OCI-LY1 (cell line): ENCODE measurements around the gene TRABD2A.

Experiments
- CTCF ChIP-seq: fragments of 200-600 bp; sonication (generic), shearing (Covaris generic); IDR thresholded peaks from 2 replicates; pipeline ENCODE4 v1.5.1; 2017; ENCODE audit warnings: mild to moderate bottlenecking, antibody characterized with exemption, low read length, moderate library complexity, mixed read lengths
- EZH2 ChIP-seq: fragments of 200-600 bp; sonication (generic), shearing (Covaris generic); IDR thresholded peaks from 2 replicates; pipeline ENCODE4 v1.8.0; 2017; ENCODE audit warnings: borderline replicate concordance, mixed run types, mild to moderate bottlenecking, antibody characterized with exemption, low read length, moderate library complexity, mixed read lengths

- no peak for TF ChIP-seq CTCF
- TF ChIP-seq EZH2, result no peak
Measured at GRCh38 chr2:84779781-84780180, 101.1 kb downstream of the TRABD2A start.
